ENCODE measurements around the gene FAM3C. TPM values are rescaled to one million over a fixed set of nuclear protein-coding genes. Genes with fewer than 3 reads are reported as not detected.
"Not testable (repeated sequence)": the region's sequence is repeated elsewhere in the genome, so short reads cannot be mapped to it uniquely, and the experiment has no call there.

FAM3C gene
- total RNA-seq, 2 donors from 2014 or later, result 52.5 to 71.4 TPM

- no peak overlapping the region for H3K27ac Mint-ChIP-seq
- H3K36me3 Mint-ChIP-seq, result no peaks in the 10 kb centered on the region
- peak; percentile 46 to 51 for ATAC-seq
- peaks cover 0 to 15% of the 10 kb centered on the region in 2 donors for H3K4me1 Mint-ChIP-seq (ENCODE audit: low read depth in 2 of 2)
- peaks cover 43 to 64% of the 10 kb centered on the region in 2 donors for H3K27me3 Mint-ChIP-seq
- no peaks in the 10 kb centered on the region for H3K9me3 Mint-ChIP-seq
- peak overlapping the region; percentile 12 for H3K4me3 Mint-ChIP-seq
- DNase-seq (ENCODE audit: low spot score), result no peak
These were observed 66.7 kb downstream of the FAM3C start for GRCh38 chr7:121329191-121330052.

DNA sequence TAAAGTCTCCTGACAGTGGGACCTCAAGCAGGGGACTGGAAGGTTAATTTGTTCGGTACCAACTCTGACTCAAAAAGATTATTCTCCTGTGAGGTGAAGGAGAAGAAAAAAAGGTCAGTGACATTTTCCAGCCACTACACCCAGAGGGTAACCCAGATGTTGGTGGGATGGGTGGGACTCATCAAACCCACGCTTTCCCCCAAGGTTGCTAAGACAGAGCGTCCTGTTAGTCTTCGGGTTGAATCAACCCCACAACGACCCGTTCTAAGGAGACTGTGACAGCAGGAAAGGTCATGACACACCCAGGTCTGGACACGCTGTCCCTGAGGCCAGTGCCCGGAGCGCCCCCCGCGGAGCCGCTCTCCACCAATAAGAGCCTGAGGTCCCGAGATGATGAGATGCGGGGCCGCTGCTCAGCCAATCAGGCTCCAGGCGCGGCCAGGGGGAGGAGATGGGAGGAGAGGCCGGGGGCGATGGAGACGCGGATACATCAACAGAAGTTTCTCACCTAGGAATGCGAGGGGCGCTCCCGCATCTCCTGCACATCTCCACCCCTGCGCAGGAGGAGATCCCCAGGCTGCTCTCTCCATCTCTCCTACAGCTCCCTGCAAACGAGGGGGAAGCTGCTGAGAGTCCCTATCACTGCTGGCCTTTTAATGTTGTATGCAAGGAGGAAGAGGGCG, 67.5 kb downstream of the FAM3C start, which contains the start of gene WNT16:
Gene WNT16 (plus strand): TSS at position 493 of the 683 bp plus-strand sequence. CDS start 293 bp downstream, outside the sequence.
- no peaks in the 10 kb centered on the region for H3K36me3 Mint-ChIP-seq
- H3K4me3 Mint-ChIP-seq, result peak within 1 kb of the TSS; percentile 12
- peaks cover 0 to 15% of the 10 kb centered on the region in 2 donors for H3K4me1 Mint-ChIP-seq (ENCODE audit: low read depth in 2 of 2)
- H3K27me3 Mint-ChIP-seq, result peaks cover 44 to 60% of the 10 kb centered on the region in 2 donors
- no peak for DNase-seq (ENCODE audit: low spot score)
- H3K27ac Mint-ChIP-seq, result no peak within 1 kb of the TSS
- peak; percentile 26 to 49 for ATAC-seq
- H3K9me3 Mint-ChIP-seq, result no peaks in the 10 kb centered on the region

GRCh38 chr7:121327671-121328070, 68.4 kb downstream of the FAM3C start:
- Mint-ChIP-seq H3K27me3 (peaks cover 47 to 63% of the 10 kb centered on the region in 2 donors), H3K4me1 (ENCODE audit: low read depth in 2 of 2) (peaks cover 0 to 15% of the 10 kb centered on the region in 2 donors), H3K36me3 (no peaks in the 10 kb centered on the region), H3K9me3 (no peaks in the 10 kb centered on the region), H3K27ac (no peak overlapping the region), H3K4me3 (no peak overlapping the region)
- no peak for ATAC-seq
- DNase-seq (ENCODE audit: low spot score), result no peak

DNA sequence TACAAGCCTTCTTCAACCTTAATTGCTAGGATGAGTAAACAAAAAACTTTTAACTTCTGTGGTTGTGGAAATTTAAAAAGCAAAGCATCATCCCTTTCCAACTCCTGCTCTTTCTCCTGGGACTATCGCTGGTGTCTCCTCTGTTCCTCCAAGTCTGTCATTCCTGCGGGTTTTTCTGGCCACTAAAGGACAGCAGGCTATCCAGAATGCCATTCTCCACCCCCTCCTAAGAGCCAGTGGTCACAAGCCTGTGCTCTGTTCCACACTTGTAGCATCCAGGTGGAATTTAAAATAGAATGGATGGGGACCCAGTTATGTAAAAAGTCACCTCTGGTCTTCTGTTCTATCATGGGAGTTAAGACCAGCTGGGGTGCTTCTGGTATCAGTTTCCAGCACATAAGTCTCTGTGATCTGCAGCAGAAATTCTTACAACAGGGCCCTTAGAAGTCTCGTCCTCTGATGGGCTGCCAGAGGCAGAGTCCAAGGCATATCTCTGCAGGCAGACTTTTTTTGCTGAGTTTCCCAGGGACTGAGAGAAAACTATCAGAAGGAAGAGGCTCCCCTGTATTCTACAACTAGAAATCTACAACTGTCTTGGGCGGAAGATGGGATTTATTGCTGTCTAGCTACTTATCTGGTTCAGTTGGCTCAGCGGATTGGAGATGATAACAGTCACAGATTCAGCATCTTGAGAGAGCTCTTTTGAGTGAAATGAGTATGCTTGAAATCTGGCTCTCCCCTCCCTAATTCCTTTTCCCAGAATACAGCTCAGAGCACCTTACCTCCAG, 72.4 kb downstream of the FAM3C start:
- Mint-ChIP-seq H3K36me3 (no peaks in the 10 kb centered on the region), H3K4me3 (no peak overlapping the region), H3K27me3 (peaks cover 32 to 53% of the 10 kb centered on the region in 2 donors), H3K9me3 (no peaks in the 10 kb centered on the region), H3K4me1 (ENCODE audit: low read depth in 2 of 2) (peaks cover 0 to 5% of the 10 kb centered on the region in 2 donors), H3K27ac (no peak overlapping the region)
- DNase-seq (ENCODE audit: low spot score) (no peak), ATAC-seq (no peak)

GRCh38 chr7:121322460-121322859, 73.6 kb downstream of the FAM3C start:
- no peaks in the 10 kb centered on the region for H3K9me3 Mint-ChIP-seq
- H3K36me3 Mint-ChIP-seq, result no peaks in the 10 kb centered on the region
- H3K4me3 Mint-ChIP-seq, result no peak overlapping the region
- no peak overlapping the region for H3K27ac Mint-ChIP-seq
- peaks cover 21 to 47% of the 10 kb centered on the region in 2 donors for H3K27me3 Mint-ChIP-seq
- H3K4me1 Mint-ChIP-seq (ENCODE audit: low read depth in 2 of 2), result no peaks in the 10 kb centered on the region
- DNase-seq (ENCODE audit: low spot score) (no peak), ATAC-seq (no peak)

DNA sequence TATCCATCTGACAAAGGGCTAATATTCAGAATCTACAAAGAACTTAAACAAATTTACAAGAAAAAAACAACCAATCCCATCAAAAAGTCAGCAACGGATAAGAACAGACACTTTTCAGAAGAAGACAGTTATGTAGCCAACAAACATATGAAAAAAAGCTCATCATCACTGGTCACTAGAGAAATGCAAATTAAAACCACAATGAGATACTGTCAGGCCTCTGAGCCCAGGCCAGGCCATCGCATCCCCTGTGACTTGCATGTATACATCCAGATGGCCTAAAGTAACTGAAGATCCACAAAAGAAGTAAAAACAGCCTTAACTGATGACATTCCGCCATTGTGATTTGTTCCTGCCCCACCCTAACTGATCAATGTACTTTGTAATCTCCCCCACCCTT, 80.9 kb downstream of the FAM3C start:
- H3K4me3 Mint-ChIP-seq, result not testable (repeated sequence)

GRCh38 chr7:121313793-121314676, 82.1 kb downstream of the FAM3C start:
- ATAC-seq, result no peak
- Mint-ChIP-seq H3K36me3 (no peaks in the 10 kb centered on the region), H3K4me3 (no peak overlapping the region), H3K4me1 (ENCODE audit: low read depth in 2 of 2) (no peaks in the 10 kb centered on the region), H3K27me3 (peaks cover 23 to 66% of the 10 kb centered on the region in 2 donors), H3K27ac (no peak overlapping the region), H3K9me3 (no peaks in the 10 kb centered on the region)
- no peak for DNase-seq (ENCODE audit: low spot score)

More for the DNA sequence above, 80.9 kb downstream of the FAM3C start:
- H3K9me3 Mint-ChIP-seq; H3K4me1 Mint-ChIP-seq (ENCODE audit: low read depth in 2 of 2); DNase-seq (ENCODE audit: low spot score); ATAC-seq; H3K36me3 Mint-ChIP-seq; H3K27ac Mint-ChIP-seq: not testable (repeated sequence)
- H3K27me3 Mint-ChIP-seq, result peaks cover 17 to 60% of the 10 kb centered on the region in 2 donors

DNA sequence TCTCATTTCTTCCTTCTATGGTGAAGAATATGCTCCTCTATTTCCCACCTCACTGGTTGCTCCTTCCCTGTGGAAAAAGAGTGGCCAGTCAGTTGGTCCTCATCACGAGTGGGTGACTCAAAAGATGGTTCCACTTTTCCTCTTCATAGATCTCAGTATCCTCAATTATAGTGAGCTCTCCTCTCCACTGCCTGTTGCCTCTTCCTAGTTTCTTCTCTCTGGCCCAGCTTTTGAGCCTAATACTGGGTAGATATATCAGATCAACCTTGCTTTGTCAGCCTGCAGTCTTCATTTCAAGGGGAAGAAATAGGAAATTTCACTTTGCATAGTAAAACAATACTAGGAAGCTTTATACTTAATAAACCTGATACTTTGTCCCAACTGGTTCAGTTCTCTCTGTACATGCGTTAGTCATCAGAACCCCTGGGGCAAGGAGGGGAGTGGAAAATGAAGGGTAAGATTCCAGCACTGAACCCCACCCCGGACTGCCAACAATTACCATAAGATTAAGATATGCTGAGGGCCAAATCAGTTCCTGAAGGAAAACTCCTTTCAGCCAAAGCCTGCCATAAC, 82.8 kb downstream of the FAM3C start:
- Mint-ChIP-seq H3K4me3 (no peak overlapping the region), H3K36me3 (no peaks in the 10 kb centered on the region), H3K27ac (no peak overlapping the region), H3K27me3 (peaks cover 23 to 59% of the 10 kb centered on the region in 2 donors), H3K9me3 (no peaks in the 10 kb centered on the region), H3K4me1 (ENCODE audit: low read depth in 2 of 2) (no peaks in the 10 kb centered on the region)
- no peak for DNase-seq (ENCODE audit: low spot score)
- no peak for ATAC-seq

- no peaks in the 10 kb centered on the region for H3K4me1 Mint-ChIP-seq (ENCODE audit: low read depth in 2 of 2)
- no peak overlapping the region for H3K4me3 Mint-ChIP-seq
- H3K27ac Mint-ChIP-seq, result no peak overlapping the region
- no peaks in the 10 kb centered on the region for H3K9me3 Mint-ChIP-seq
- H3K36me3 Mint-ChIP-seq, result no peaks in the 10 kb centered on the region
- ATAC-seq, result no peak
- peaks cover 26 to 54% of the 10 kb centered on the region in 2 donors for H3K27me3 Mint-ChIP-seq
- DNase-seq (ENCODE audit: low spot score), result no peak
These were observed 89.0 kb downstream of the FAM3C start for GRCh38 chr7:121307021-121307574.

DNA sequence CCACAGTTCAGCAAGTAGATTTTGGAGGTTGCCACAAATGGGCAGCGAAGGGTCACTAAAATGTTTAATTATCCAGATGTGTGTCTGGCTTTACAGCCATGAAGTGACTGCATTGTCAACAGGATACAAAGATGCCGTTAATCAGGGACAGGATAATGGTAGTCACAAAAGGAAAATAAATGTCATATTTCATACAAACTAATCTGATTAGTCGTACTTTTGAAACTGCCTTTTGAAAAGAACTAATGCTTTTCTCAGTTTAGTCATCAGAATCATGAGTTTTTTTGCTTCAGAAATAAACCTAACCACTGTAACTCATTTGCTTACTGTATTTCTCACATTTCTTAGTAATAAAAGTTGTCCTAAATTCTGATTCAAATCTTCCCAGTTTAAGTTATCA, 89.5 kb downstream of the FAM3C start:
- no peaks in the 10 kb centered on the region for H3K9me3 Mint-ChIP-seq
- H3K27ac Mint-ChIP-seq, result no peak overlapping the region
- H3K4me3 Mint-ChIP-seq, result no peak overlapping the region
- H3K36me3 Mint-ChIP-seq, result no peaks in the 10 kb centered on the region
- DNase-seq (ENCODE audit: low spot score) (no peak), ATAC-seq (no peak)
- H3K4me1 Mint-ChIP-seq (ENCODE audit: low read depth in 2 of 2), result no peaks in the 10 kb centered on the region
- peaks cover 29 to 60% of the 10 kb centered on the region in 2 donors for H3K27me3 Mint-ChIP-seq

- Mint-ChIP-seq H3K36me3 (no peaks in the 10 kb centered on the region), H3K27me3 (peaks cover 28 to 50% of the 10 kb centered on the region in 2 donors), H3K27ac (no peak overlapping the region), H3K9me3 (no peaks in the 10 kb centered on the region), H3K4me1 (ENCODE audit: low read depth in 2 of 2) (no peaks in the 10 kb centered on the region), H3K4me3 (no peak overlapping the region)
- no peak for ATAC-seq
- DNase-seq (ENCODE audit: low spot score), result no peak
These were observed 91.0 kb downstream of the FAM3C start for GRCh38 chr7:121305109-121305508.

- Mint-ChIP-seq H3K9me3 (no peaks in the 10 kb centered on the region), H3K4me3 (no peak overlapping the region)
These were observed 91.9 kb downstream of the FAM3C start for GRCh38 chr7:121304102-121304658.

More at GRCh38 chr7:121304102-121304658, 91.9 kb downstream of the FAM3C start:
- H3K27me3 Mint-ChIP-seq, result peaks cover 23 to 44% of the 10 kb centered on the region in 2 donors
- H3K4me1 Mint-ChIP-seq (ENCODE audit: low read depth in 2 of 2), result no peaks in the 10 kb centered on the region
- no peak overlapping the region for H3K27ac Mint-ChIP-seq
- no peaks in the 10 kb centered on the region for H3K36me3 Mint-ChIP-seq
- DNase-seq (ENCODE audit: low spot score) (no peak), ATAC-seq (no peak)

Measured in natural killer cell treated with Interleukin-12 subunit alpha and Interleukin-12 subunit beta and Interleukin-15 and Interleukin-18, amount 100 ng/mL, for 72 hours (primary cell).